HTERT RPE-1 (cell line): ENCODE results near the gene RAB7A.
"Not testable (repeated sequence)": the region's sequence is repeated elsewhere in the genome, so short reads cannot be mapped to it uniquely, and the experiment has no call there.

Source experiments
- in situ Hi-C: fragments of 300-500 bp; cut with MboI; formaldehyde crosslinking; loops from 4 replicates; pipeline ENCODE4 v1.14.3; 2020; ENCODE audit warnings: low sequenced_read_pairs

RAB7A gene

DNA sequence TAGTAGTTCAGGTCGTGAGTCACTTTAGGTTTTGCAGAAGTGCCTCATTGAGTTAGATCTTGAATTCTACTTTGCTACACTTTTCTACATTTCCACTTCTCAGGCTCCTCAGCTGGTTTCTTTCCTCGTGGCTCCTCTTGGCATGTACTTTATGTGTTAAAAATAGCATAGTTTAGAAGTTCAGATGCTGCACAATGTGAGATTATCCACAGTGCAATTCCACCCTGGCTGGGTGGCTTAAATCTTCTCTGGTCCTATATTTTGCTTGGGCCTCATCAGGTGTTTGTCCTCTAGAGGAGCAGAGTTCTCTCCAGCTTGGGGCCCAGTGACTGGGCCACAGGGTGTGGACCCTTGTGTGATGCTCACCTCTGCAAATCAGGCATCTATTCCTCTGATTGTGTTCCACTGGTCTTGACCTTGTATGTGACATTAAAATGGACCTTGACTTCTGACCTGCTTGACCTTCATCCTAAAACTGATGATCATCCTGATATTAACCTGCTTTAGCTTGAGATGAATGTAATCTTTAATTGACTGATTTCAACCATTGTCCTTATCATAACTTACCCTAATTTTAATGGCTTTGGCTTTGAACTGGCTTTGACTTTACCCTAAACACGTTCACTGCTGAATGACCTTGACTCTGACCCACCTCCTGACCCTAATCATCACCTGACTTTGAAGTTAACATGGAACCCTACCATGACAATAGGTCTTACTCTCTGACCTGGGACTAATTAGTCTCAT lies 89.5 kb downstream of the RAB7A start:
- in situ Hi-C loops = no loop called here

GRCh38 chr3:128818186-128818787 lies 92.3 kb downstream of the RAB7A start:
- in situ Hi-C loops = no loop called here

GRCh38 chr3:128820252-128820839 lies 94.4 kb downstream of the RAB7A start:
- in situ Hi-C loops = no loop called here

DNA sequence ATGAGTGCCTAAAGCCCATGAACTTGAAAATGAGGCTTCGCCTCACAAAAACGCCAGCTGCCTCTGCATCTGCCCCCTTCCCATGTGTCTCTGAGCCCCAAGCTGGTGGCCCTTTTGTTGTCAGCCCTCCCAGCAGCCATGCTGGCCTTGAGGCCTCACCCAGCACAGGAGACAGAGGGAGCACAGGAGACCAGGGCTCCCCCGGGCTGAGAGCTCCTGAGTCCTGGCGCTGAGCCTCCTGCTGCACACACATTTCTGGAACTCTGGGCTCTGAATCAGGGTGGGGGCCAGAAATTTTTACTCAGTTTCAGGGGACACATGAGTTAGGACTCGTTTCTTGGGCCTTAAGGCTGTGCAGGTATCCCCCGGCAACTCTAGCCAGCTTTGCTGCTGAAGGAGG lies 97.0 kb downstream of the RAB7A start:
- in situ Hi-C loops = no loop called here

DNA sequence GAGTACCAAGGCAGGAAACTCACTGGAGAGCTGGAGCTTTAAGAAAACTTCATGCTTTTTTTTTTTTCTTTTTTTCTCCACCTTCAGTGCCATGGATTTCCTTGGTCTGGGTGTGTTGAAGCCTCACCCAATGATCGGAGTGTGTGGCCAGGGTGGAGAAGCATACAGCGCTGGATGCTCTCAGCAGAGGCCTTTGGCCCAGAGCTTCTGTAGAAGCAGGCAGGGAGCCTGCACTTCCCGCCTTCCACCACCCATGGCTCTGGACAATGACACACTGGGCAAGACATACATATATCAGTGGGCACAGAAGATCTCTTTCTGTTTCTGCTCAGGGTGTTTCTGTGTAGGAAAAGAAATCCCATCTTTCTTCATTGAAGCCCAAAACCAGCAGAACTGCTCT lies 97.6 kb downstream of the RAB7A start:
- in situ Hi-C loops = no loop called here

DNA sequence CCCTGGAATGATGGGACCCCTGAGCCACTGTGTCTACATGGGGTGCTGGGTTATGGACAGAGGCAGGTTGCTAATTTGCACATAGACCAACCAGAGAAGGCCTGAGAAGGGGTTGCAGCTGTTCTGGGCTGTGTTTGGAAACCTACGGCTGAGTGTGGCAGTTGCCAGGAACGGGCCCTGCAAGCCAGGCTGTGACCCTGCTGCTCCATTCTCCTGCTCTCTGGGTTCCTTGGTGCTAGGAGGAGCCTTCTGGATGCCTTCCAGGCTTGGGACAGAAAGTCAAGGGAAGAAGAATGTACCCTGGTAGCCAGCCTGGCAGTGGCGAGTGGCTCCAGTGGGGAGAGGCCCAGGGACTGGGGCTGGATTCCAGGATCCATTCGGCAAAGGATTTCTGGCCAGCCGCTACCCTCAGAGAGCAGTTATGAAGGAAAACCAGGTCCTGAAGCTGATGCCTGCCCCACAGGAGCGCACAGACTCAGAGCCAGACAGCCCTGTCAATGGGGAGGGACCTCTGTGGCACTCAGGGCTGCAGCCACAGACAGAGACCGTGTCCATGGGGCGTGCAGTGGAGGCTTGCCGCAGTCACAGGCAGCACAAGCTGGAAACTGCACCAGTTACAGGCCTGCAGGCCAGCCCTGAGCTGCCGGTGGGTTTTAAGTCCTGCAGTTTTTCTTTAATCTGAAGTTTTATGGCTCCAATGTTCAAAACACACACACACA lies 98.3 kb downstream of the RAB7A start:
- in situ Hi-C loops = no loop called here

DNA sequence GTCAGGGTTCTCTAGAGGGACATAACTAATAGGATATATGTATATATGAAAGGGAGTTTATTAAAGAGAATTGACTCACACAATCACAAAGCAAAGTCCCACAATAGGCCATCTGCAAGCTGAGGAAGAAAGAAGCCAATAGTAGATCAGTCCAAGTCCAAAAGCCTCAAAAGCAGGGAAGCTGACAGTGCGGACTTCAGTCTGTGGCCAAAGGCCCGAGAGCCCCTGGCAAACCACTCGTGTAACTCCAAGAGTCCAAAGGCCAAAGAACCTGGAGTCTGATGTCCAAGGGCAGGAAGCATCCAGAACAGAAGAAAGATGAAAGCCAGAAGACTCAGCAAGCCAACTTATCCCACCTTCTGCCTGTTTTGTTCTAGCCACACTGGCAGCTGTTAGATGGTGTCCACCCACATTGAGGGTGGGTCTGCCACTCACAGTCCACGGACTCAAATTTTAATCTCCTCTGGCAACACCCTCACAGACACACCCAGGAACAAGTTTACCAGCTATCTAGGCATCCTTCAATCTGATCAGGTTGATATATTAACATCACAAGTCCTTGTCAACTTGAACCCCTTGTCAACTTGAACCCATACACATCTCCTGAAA lies 99.2 kb downstream of the RAB7A start:
- in situ Hi-C loops = no loop called here

GRCh38 chr3:128829087-128829486 lies 103.1 kb downstream of the RAB7A start:
- in situ Hi-C loops = not testable (repeated sequence)

GRCh38 chr3:128829925-128830625 lies 104.1 kb downstream of the RAB7A start:
- in situ Hi-C loops = not testable (repeated sequence)

DNA sequence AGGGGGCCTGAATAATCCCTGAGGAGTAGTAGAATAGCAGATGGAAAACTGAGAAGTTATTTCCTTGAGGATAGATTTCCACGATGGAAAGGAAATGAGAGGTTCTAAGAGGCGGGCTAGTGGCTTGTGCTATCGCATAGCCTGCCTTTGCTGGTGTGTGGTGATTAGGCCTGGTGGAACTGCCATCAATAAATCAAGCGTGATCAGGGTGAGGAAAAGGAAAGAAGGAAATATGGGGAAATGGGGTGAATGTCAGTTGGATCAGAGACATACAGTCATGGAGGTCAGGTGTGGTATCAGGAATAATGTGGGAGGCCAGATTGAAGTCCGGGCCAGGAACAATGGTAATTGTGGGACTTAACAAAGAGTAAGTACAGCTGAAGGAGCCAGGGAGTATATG lies 104.8 kb downstream of the RAB7A start:
- in situ Hi-C loops = not testable (repeated sequence)

DNA sequence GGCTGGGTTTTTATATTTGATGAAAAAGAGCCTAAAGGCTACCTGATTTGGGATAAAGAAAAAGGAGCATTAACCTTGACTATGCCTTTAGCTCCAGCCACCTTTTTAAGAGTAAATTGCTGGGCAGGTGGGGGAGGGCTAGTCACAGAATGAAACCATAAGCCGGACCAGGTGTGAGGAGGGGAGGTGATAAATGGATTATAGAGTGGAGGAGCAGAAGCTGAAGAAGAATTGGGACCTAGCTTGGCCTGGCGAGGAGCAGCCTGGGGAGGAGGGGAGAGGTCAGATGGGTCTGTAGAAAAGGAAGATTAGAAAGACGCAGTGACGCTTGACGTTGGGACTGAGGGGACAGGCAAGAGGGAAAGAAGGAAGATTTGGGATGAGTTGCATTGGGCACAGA lies 107.0 kb downstream of the RAB7A start:
- in situ Hi-C loops = not testable (repeated sequence)

GRCh38 chr3:128835096-128835495 lies 109.1 kb downstream of the RAB7A start:
- in situ Hi-C loops = no loop called here

GRCh38 chr3:128841926-128842920 lies 116.2 kb downstream of the RAB7A start:
- in situ Hi-C loops = no loop called here

GRCh38 chr3:128844502-128844901 lies 118.5 kb downstream of the RAB7A start:
- in situ Hi-C loops = no loop called here

GRCh38 chr3:128845119-128845777 lies 119.3 kb downstream of the RAB7A start:
- in situ Hi-C loops = no loop called here

- in situ Hi-C loops = no loop called here
Observed at GRCh38 chr3:128845778-128846485, 119.9 kb downstream of the RAB7A start.

- in situ Hi-C loops = no loop called here
Observed at GRCh38 chr3:128846486-128846891, 120.5 kb downstream of the RAB7A start.

DNA sequence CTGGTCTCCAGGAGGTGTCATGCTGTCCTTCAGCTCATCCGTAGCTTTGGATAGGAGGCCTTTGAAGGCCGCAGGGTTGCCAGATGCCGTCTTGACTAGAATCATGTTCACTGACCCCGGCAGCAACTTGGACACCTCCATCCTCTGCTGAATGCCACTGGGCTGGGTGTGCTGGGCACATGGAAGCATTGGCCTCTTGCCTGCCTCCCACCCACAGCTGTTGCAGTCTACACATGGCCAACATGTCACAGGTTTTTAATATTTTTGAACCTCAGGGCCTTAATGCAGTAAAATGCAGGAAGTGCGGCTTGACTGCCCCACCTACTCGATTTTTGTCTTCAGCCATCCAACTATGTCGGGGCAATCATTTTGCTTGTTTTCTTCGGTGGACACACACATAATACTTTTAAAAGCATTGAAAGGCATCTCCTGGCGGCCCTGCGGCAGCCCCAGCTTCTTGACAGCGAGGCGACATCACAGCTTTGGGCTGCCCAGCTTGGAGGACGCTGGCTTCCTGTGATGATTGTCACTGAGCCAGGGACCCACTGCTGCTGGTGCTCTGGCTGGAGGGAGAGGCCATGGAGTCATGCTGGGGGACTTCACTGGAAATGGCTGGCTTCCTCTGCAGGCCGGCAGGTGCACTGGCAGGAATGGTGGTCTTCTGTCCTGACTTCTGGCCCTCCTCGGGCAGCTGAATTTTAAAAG lies 121.8 kb downstream of the RAB7A start:
- in situ Hi-C loops = no loop called here
